ENCODE measurements around the gene HID1.

- TF ChIP-seq CTCF (IDR thresholded peaks at IDR 0.05) = no peak
- TF ChIP-seq POLR2A (IDR thresholded peaks at IDR 0.05) = no peak
Observed at GRCh38 chr17:74916851-74917199, 55.7 kb downstream of the HID1 start.
